HG02870 (cell line): ENCODE measurements around the gene PHETA1.
"Not testable (repeated sequence)": the region's sequence is repeated elsewhere in the genome, so short reads cannot be mapped to it uniquely, and the experiment has no call there.

ENCODE experiments used
- ATAC-seq: cut with Tn5 transposase; IDR thresholded peaks from one replicate; pipeline ENCODE4 v1.9.1; 2021; ENCODE audit warnings: mild to moderate bottlenecking, moderate library complexity; ENCODE audit not compliant: unreplicated experiment

PHETA1 gene

DNA sequence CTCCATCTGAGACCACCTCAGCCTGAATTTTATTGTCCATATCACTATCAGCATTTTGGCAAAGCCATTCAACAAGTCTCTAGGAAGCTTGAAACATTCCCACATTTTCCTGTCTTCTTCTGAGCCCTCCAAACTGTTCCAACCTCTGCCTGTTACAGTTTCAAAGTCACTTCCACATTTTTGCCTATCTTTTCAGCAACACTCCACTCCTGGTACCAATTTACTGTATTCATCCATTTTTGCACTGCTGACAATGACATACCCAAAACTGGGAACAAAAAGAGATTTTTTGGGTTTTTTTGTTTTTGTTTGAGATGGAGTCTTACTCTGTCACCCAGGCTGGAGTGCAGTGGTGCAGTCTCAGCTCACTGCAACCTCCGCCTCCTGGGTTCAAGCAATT is 4.3 kb upstream of the PHETA1 start:
- not testable (repeated sequence) for ATAC-seq

- ATAC-seq: no peak
Observed at GRCh38 chr12:111369496-111370220, 763 bp upstream of the PHETA1 start.

DNA sequence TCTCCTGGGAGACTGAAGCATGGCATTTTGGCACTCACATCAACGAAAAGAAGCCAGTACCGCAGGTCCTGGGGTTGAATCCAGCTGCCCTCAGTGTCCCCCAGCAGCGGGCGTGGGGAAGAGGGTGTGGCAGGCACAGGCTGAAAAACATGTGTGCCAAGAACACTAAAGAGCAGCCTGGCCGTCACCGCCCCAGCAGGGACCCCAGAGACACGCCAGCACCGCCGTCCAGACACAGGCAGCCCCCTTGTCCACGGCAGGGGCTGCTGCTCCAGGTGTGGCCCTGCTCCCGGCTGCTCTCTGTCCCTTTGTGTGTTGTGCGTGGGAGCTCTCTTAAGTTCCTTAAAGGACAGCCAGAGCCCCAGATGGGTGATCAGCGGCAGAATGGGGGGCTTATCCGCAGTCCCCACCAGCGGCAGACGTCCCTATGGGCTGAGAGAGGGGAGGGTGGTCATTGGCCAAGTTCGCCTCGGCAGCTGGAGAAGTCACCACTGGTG is 556 bp downstream of the PHETA1 start:
- no peak for ATAC-seq

DNA sequence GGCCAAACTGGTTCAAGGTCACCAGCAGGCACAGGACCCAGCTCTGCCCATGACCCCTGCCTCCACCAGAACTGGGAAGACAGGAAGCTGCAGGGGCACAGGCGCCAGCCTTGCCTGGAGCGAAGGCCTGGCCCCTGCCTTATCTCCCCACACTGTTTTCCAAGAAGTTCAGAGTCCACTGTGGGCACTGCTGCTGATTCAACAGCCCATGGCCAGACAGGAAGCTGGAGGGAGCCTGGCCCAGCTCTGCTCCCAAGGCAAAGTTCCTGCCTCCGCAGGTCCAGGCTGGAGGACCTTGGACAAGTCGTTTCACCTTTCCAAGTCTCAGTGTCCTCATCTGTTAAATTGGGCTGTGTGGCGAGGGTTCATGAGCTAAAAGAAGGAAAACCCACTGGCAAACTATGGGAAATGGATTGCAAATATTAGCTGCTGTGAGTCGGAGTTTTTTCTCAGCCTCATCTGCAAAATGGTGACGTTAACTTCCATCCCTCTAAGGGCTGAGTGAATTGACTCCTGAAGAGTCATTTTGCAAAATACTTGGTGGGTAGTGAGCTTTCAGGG is 1.2 kb downstream of the PHETA1 start:
- ATAC-seq: no peak

DNA sequence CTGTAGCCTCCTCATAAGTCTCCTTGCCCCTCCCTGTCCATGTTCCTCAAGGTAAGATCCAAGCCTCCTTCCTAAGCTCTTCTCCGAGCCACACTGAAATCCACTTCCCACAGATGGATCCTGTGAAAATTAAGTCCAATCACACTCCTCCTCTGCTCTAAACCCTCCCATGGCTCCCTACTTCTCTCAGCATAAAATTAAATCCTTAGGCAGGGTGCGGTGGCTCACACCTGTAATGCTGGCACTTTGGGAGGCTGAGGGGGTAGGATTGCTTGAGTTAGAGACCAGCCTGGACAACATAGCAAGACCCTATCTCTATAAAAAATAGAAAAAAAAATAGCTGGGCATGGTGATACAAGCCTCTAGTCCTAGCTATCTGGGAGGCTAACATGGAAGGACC is 2.3 kb downstream of the PHETA1 start:
- no peak for ATAC-seq

- ATAC-seq: no peak
Observed at GRCh38 chr12:111366075-111366474, 2.8 kb downstream of the PHETA1 start.

GRCh38 chr12:111363578-111363977 is 5.3 kb downstream of the PHETA1 start:
- no peak for ATAC-seq

DNA sequence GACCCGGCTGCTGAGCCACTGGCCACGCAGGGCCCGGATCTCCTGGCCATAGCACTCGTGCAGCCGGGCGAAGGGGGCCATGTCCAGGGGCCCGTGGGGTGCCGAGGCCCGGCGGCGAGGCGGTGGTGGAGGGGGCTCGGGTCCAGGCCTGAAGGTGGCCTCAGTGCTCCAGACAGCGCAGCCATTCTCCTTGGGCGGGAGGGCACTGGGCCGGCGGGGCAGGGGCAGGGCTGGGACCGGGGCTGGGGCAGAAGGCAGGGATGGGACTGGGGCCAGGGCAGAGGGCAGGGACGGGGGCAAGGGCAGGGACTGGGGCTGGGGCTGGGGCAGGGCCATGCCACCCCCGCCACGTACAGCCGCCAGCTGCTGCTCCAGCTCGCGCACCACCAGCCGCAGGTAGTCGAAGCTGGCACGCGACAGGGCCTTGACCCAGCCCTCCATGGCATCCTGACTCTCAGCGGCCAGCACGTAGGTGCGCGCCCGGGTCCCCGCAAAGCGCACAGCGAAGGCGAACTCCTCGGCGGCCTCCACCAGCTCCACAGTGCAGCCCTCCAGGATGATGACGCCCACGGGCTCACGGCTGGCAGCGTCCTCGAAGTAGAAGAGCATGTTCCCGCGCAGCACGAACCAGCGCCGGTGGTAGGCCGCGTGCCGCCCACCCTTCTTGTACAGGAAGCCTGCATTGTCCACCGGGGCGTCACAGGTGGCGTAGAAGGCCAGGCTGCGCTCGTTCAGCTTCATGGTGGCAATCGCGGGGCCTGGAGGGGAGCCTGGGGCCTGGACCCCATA is 6.0 kb downstream of the PHETA1 start:
- no peak for ATAC-seq

DNA sequence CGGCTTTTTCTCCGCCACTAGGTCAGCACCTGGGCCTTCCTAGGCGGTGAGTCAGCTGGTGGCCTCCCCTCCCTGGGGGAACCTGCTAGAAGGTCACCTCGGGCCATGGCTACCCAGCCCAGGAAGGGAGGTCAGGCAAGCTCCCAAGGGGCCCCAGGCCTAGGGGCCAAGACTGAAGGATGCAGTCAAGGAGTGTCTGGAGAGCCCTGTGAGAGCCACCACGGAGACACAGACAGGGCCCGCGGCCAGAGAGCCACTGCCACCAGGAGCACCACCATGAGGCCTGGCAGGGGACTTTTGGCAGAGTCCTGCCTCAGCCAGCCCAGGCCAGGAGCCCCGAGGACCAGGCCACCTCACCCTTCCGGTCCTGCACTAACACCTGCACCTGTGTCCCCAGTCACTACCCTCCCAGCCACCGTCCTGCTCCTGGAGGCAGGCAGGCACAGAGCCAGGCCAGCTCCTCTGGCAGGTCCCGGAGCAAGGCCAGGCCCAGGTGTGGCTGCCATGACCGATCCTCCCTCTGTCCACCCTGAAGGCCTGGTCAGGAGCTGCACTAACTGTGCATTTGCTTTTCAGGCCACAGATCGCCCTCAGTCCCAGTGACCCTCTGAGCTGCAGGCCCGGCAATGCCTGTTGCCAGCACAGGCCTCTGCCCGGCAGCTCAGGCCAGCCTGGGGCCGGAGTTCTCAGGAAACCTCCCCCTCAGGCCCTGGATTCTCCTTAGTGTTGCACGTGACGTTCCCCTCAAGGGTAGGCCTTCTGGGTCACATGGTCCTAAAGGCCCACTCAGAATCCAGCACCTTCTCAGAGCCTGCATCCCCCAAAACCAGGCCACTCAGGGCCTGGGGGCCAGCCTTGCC is 6.9 kb downstream of the PHETA1 start:
- no peak for ATAC-seq

DNA sequence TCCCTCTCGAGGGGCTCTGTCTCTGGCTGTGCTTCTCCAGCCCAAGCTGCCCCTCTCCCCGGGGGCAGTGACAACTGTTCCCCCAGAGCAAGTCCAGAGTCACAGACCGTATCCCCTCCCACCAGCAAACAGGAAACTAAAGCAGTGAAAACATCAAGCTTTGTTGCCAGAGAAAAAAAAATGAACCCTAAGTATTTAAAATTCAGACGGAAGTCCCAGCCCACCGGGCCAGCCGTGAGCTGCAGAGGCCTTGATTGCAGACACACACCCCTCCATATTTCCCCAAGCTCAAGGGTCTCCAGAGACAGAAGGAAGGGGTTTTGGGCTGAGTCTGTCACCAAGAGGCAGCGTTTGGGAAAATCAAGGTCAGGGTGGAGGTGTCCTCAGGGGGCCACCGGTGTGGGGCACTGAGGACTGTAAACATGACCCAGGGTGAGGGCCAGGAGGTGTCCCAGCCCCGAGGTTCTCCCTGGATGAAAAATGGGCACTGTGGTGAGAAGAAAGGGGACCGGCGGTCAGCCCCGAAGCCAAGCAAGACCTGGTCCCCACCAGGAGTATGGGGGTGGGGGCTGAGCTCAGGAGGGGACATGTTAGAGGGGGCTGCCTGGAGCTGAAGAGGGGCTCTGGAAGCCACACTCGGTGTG is 7.7 kb downstream of the PHETA1 start:
- no peak for ATAC-seq

- ATAC-seq: no peak
Observed at GRCh38 chr12:111360325-111360930, 8.5 kb downstream of the PHETA1 start.

- no peak for ATAC-seq
Observed at GRCh38 chr12:111359914-111360276, 9.0 kb downstream of the PHETA1 start.

GRCh38 chr12:111359231-111359913 is 9.5 kb downstream of the PHETA1 start:
- ATAC-seq: no peak

DNA sequence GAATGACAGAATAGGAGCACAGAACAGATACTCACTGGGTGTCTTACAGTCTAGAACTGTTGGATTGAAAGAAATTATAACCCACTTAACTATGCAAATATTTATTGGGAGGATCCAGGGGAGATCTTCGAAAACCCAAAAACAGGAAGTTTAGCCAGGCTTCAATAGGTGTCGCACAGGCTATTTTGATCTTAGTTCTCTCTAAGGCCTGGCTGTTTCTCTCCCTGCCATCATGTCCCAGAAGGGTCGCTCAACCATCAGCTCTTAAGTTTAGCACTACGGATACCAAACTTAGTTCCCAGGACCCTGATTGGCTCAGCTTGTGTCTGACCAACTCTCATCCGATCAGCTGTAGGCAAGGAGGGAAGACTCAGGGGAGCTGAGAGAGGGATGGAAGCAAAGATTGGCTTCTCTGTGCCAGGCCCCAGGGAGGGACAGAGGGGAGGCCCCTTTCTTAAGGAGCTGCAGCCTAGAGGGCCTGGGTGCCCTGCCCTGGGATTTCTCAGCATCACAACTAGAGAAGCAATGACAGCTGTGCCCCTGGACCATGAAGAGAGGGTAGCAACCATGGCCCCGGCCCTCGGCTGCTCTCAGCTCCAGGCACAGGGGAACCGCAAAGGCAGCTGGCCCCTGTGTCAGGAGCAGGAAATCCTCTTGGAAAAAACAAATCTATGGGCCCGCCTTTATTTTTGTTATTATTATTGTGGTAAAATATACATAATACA is 13.5 kb downstream of the PHETA1 start:
- ATAC-seq: no peak

- ATAC-seq: no peak
Observed at GRCh38 chr12:111354511-111354910, 14.4 kb downstream of the PHETA1 start.

DNA sequence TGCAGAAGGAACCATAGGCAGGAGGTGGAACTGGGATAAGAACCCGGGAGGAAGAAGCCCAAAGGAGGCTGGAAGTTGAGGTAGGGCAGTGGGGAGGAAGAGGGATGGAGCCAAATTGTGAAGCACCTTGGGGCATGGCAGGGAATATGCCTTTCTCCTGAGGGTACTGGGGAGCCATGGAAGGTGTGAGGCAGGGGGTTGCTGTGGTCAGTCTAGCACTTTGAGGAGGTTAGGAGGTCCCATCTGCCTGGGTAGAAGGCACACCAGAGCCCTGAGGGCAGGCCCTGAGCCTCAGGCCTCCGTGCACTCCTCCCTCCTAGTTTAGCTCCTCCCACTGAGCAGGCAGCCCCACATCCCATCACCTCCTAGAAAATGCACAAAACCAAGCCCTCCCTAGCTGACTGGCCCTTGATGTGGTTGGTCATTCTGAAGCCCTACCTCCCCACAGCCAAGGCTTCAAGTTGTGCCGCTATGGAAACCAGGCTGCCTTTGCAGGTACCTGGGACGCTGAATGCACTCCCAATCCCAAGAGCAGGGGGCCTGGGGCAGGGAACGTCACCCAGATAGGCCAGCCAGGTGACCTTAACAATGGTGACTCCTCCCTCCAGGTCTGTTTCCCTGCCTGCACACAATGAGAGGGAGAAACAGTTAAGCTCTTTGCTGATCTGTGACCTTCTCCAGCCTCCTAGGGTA is 15.1 kb downstream of the PHETA1 start:
- ATAC-seq: no peak

DNA sequence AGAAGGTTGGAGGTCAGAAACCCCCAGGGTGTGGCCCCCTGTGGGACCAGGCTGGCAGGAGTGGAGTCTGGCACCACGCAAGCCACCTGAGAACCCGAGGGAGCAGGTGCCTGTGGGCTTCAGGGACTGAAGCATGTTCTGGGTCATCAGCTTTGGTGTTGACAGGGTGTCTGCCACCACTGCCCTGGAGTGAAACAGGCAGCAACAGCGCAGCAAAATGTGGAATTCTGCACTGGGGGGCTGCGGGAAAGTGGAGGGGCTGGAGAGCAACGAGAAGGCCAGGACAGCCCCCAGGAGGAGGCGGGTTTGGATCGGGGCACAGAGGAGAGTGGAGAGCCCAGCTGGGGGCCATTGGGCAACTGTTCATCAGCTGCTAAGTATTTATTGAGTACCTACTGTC is 15.9 kb downstream of the PHETA1 start:
- no peak for ATAC-seq

- ATAC-seq: no peak
Observed at GRCh38 chr12:111352296-111352993, 16.4 kb downstream of the PHETA1 start.
